Transverse colon (tissue), 4 donors: ENCODE measurements around the gene MRPS6. TPM values are rescaled to one million over a fixed set of nuclear protein-coding genes. Genes with fewer than 3 reads are reported as not detected.

ENCODE experiments used
- DNase-seq: peaks from one replicate; pipeline ENCODE4 v3.0.0-alpha.2; 2019
- H3K27ac ChIP-seq, 4 donors: fragments of 200-600 bp; sonication (generic); 2 replicates each; pipeline ENCODE4 v1.5.1; 2016 to 2018; ENCODE audit warnings: inconsistent platforms in 4 of 4
- H3K27me3 ChIP-seq: fragments of 200-600 bp; sonication (generic); 2 replicates; pipeline ENCODE4 v1.5.1; 2017; ENCODE audit warnings: inconsistent platforms
- H3K36me3 ChIP-seq, 4 donors: fragments of 200-600 bp; sonication (generic); 2 replicates each; pipeline ENCODE4 v1.5.1; 2017 to 2019; ENCODE audit warnings: inconsistent platforms in 4 of 4
- H3K4me1 ChIP-seq, 4 donors: fragments of 200-600 bp; sonication (generic); 2 replicates each; pipeline ENCODE4 v1.5.1; 2017 to 2020; ENCODE audit warnings: inconsistent platforms in 4 of 4
- H3K4me3 ChIP-seq, 4 donors: fragments of 200-600 bp; sonication (generic); 1 replicate in 1 of 4; 2 replicates in 3 of 4; pipeline versions ENCODE4 v1.5.1 to v1.6.1; 2017 to 2019; ENCODE audit warnings: inconsistent platforms in 4 of 4
- H3K9me3 ChIP-seq, 2 donors: fragments of 200-600 bp; sonication (generic); 2 replicates each; pipeline ENCODE4 v1.5.1; 2017 to 2019; ENCODE audit warnings: inconsistent platforms in 2 of 2
- EP300 ChIP-seq: sonication (generic); formaldehyde crosslinking; IDR thresholded peaks from one replicate; pipeline ENCODE4 v1.6.1; 2017; ENCODE audit warnings: antibody characterized with exemption, low read depth
- POLR2A ChIP-seq: fragments of 450-650 bp; IDR thresholded peaks from one replicate; pipeline ENCODE4 v1.6.1; 2016; ENCODE audit warnings: antibody characterized with exemption, mild to moderate bottlenecking, moderate library complexity
- POLR2AphosphoS5 ChIP-seq, 3 donors: sonication (generic); formaldehyde crosslinking; IDR thresholded peaks; one replicate each; pipeline ENCODE4 v1.6.1; 2016; ENCODE audit warnings: antibody characterized with exemption in 3 of 3
- WGBS, 2 donors: methylation state at CpG; one replicate each; pipeline ENCODE4 v1.1.5; 2018; ENCODE audit warnings: low coverage in 1 of 2; 5-methylcytosine and 5-hydroxymethylcytosine counted together
- in situ Hi-C, 4 donors: fragments of 200-750 bp; cut with MboI; loops; one replicate each; pipeline versions ENCODE4 v1.15.0 to v1.15.1; 2017; ENCODE audit warnings: low sequenced_read_pairs in 3 of 4, low pct_ligation_motif_present in 1 of 4, low pct_unique_long_range_greater_than_20kb in 1 of 4
- intact Hi-C: fragments of 100-400 bp; cut with DNase I; formaldehyde crosslinking; loops from one replicate; pipeline ENCODE4 v1.15.1; 2023; ENCODE audit warnings: low total_unique reads
- total RNA-seq, 4 donors: library from RNA; depleted of rRNA; stranded (reverse); fragments of >200 nt; gene quantifications; one replicate each; pipeline ENCODE4 v1.1.0, GENCODE V29; 2016
- TF ChIP-seq, protein P1 (sequence below), 5 experiments: fragments of 200-600 bp in 3 of 5; fragments of 450-650 bp in 2 of 5; sonication (generic) in 3 of 5; IDR thresholded peaks; 1 replicate in 2 of 5; 2 replicates in 3 of 5; pipeline ENCODE4 v1.5.1; 2016 to 2017; ENCODE audit warnings: antibody characterized with exemption in 5 of 5, inconsistent platforms in 3 of 5, mild to moderate bottlenecking in 2 of 5, moderate library complexity in 1 of 5

The MRPS6 gene
- total RNA-seq, 4 donors from 2014 or later, result 27.9 to 59.1 (median 35.6) TPM

DNA sequence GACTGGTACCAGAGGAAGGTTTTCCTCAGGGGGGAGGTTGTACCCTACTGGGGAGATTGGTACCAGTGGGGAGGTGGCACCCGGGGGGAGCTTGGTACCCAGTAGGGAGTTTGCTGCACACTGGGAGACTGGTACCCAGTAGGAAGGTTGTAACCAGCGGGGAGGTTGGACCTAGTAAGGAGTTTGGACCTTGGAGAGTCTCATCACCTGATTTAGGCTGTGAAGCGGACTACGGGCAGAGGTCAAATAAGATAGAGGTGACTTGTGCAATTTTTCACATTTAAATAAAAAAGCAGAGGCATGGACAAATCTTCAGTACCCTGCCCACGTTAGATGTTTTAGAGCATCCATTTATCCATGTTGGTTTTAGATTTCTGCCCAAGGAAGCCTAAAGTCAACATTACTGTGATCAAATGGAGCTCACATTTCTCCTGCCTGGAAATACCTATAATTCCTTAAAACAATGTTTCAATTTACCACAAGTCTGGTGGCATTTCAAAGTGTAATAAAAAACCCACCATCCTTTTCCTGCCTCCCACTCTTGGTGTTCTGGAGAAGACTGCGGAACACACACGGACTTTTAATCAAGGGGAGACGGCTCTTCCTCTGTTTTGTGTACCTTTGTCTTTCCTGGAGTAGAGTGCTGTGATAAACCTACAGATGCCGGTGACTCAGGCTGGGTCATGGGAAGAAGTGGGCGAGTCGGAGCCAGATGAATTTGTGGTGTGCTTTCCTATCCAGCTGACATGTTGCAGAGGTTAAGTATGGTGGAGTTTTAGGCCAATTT lies 36.2 kb upstream of the MRPS6 start:
- no peaks in the 10 kb centered on the region for H3K36me3 ChIP-seq
- no peak overlapping the region for H3K27ac ChIP-seq
- no peak for DNase-seq
- intact Hi-C loops (no loop called here), in situ Hi-C loops (no loop called here)
- H3K4me1 ChIP-seq, result no peaks in the 10 kb centered on the region
- TF ChIP-seq, protein P1, sequence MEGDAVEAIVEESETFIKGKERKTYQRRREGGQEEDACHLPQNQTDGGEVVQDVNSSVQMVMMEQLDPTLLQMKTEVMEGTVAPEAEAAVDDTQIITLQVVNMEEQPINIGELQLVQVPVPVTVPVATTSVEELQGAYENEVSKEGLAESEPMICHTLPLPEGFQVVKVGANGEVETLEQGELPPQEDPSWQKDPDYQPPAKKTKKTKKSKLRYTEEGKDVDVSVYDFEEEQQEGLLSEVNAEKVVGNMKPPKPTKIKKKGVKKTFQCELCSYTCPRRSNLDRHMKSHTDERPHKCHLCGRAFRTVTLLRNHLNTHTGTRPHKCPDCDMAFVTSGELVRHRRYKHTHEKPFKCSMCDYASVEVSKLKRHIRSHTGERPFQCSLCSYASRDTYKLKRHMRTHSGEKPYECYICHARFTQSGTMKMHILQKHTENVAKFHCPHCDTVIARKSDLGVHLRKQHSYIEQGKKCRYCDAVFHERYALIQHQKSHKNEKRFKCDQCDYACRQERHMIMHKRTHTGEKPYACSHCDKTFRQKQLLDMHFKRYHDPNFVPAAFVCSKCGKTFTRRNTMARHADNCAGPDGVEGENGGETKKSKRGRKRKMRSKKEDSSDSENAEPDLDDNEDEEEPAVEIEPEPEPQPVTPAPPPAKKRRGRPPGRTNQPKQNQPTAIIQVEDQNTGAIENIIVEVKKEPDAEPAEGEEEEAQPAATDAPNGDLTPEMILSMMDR (IDR thresholded peaks at IDR 0.05), result no peak
- TF ChIP-seq EP300 (no peak), POLR2AphosphoS5 (IDR thresholded peaks at IDR 0.05) (no peak), POLR2A (no peak)
- H3K9me3 ChIP-seq, result no peaks in the 10 kb centered on the region
- H3K27me3 ChIP-seq, result no peaks in the 10 kb centered on the region
- WGBS, 2 donors, result 89 to 92% methylated on average over 2 to 11 of the region's 11 CpGs
- no peak overlapping the region for H3K4me3 ChIP-seq

DNA sequence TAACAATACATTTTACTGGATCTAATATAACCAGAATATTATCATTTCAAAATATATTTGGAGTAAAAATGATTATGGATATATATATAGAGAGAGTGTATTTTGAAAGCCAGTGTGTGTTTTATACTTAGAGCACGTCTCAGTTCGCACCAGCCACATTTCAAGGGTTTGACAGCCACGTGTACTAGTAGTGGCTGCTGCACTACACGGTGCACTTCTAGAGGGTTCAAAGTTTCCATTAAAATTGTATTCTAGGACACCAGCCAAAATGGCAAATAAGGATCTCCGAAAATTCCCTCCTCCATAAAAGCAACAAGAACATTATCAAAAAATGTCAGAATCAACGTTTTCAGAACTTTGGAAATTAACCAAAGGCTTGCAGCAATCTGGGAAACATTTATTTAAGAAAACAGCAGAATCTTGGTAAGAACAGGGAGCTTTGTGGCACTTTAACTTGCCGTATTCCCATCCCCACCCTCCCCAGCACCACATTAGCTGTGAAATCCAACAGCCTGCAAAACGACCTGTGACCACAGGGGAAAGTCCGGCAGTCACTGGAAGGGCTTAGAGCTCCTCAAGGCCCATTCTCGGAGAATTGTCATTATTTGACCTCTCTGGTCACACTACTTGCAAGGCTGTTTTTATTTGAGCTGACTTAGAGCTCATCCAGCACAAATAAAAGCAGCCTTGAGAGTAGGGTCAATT lies 33.5 kb upstream of the MRPS6 start:
- H3K4me1 ChIP-seq, result no peaks in the 10 kb centered on the region
- no peak overlapping the region for H3K4me3 ChIP-seq
- in situ Hi-C loops (no loop called here), intact Hi-C loops (no loop called here)
- H3K27me3 ChIP-seq, result no peaks in the 10 kb centered on the region
- no peak for DNase-seq
- no peaks in the 10 kb centered on the region for H3K9me3 ChIP-seq
- no peak for TF ChIP-seq POLR2AphosphoS5 (IDR thresholded peaks at IDR 0.05)
- no peak for TF ChIP-seq POLR2A
- TF ChIP-seq, protein P1 (IDR thresholded peaks at IDR 0.05), result no peak
- no peak for TF ChIP-seq EP300
- H3K36me3 ChIP-seq, result no peaks in the 10 kb centered on the region
- 60 to 73% methylated on average over 6 to 10 of the region's 10 CpGs for WGBS, 2 donors
- no peak overlapping the region for H3K27ac ChIP-seq

GRCh38 chr21:34042735-34043134 lies 30.6 kb upstream of the MRPS6 start:
- intact Hi-C loops, result no loop called here
- no peak overlapping the region for H3K27ac ChIP-seq
- no peaks in the 10 kb centered on the region for H3K4me1 ChIP-seq
- no peaks in the 10 kb centered on the region for H3K27me3 ChIP-seq
- H3K36me3 ChIP-seq, result no peaks in the 10 kb centered on the region
- H3K4me3 ChIP-seq, result no peak overlapping the region
- in situ Hi-C loops, result no loop called here
- 91 to 93% methylated on average over 1 of the region's 1 CpG for WGBS, 2 donors
- no peaks in the 10 kb centered on the region for H3K9me3 ChIP-seq
- no peak for TF ChIP-seq EP300
- no peak for TF ChIP-seq POLR2AphosphoS5 (IDR thresholded peaks at IDR 0.05)
- TF ChIP-seq POLR2A, result no peak
- TF ChIP-seq, protein P1 (IDR thresholded peaks at IDR 0.05), result no peak
- DNase-seq, result no peak

- intact Hi-C loops, result no loop called here
- Histone ChIP-seq H3K36me3 (no peaks in the 10 kb centered on the region), H3K4me3 (no peak overlapping the region), H3K4me1 (no peaks in the 10 kb centered on the region), H3K27ac (no peak overlapping the region), H3K27me3 (no peaks in the 10 kb centered on the region), H3K9me3 (no peaks in the 10 kb centered on the region)
- in situ Hi-C loops, result no loop called here
- TF ChIP-seq POLR2AphosphoS5 (IDR thresholded peaks at IDR 0.05) (no peak), POLR2A (no peak), EP300 (no peak)
- TF ChIP-seq, protein P1 (IDR thresholded peaks at IDR 0.05), result no peak
- no peak for DNase-seq
- 86 to 98% methylated on average over 4 of the region's 4 CpGs for WGBS, 2 donors
Observed at GRCh38 chr21:34043333-34043732, 30.0 kb upstream of the MRPS6 start.
